Activated T-cell treated with anti-CD3 and anti-CD28 coated beads, Interleukin-2, amount 50 U/mL, for 4 hours (primary cell): Measurements from ENCODE around the gene SDF4. TPM values are rescaled to one million over a fixed set of nuclear protein-coding genes. Genes with fewer than 3 reads are reported as not detected.

Experiments
- ATAC-seq, 2 donors: fragments of 200-7000 bp; cut with Tn5 transposase; one replicate each; pipeline ENCODE4 v1.10.0; 2021
- DNase-seq: peaks from one replicate; pipeline ENCODE4 v3.0.0-alpha.2; 2020
- H3K27me3 Mint-ChIP-seq: one replicate; pipeline ENCODE4 v1.8.0; 2021; ENCODE audit warnings: low read depth, mixed read lengths
- H3K36me3 Mint-ChIP-seq: one replicate; pipeline ENCODE4 v1.8.0; 2022; ENCODE audit warnings: mixed read lengths; ENCODE audit not compliant: insufficient read depth
- H3K4me1 Mint-ChIP-seq: one replicate; pipeline ENCODE4 v1.8.0; 2021; ENCODE audit warnings: low read depth, mixed read lengths
- H3K4me3 Mint-ChIP-seq: one replicate; pipeline ENCODE4 v1.8.0; 2021; ENCODE audit warnings: mild to moderate bottlenecking, moderate library complexity, mixed read lengths
- H3K9me3 Mint-ChIP-seq: one replicate; pipeline ENCODE4 v1.8.0; 2021; ENCODE audit warnings: mixed read lengths
- total RNA-seq, 3 donors: library from RNA; stranded (reverse); gene quantifications; one replicate each; pipeline ENCODE4 v1.2.1, GENCODE V29; 2021

The SDF4 gene
- total RNA-seq, 3 donors from 2014 or later, result 191 to 242 (median 193) TPM

DNA sequence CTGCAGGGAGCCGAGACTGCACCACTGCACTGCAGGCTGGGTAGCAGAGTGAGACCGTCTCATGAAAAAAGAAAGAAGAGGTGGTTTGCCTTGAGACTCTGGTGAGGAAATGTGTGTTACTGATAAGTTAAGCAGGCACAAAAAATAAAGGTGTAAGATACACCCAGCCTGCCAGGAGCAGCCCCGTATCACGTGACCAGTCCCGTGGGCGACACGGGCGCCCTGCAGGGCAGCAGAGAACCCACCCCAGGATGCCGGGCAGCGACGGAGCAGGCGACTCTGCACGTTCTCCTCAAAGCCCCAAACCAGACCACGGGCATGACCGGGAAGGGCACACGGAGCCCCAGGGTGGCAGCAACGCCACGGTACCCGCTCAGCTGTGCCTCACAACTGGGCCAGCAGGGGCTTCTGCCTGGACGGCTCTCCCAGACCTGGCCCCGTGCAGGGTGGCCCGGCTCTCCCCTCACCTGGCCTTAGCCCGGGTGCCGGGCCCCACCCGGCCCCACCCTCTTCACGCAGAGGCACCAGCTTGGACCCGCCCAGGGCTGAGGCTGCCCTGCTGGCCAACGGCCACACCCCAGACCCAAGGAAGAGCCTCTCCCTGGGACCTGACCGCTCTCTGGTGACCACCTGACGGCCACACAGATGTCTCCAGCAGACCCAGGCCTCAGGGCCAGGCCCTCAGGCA is 9.8 kb downstream of the SDF4 start:
- no peaks in the 10 kb centered on the region for H3K27me3 Mint-ChIP-seq
- H3K4me3 Mint-ChIP-seq, result no peak overlapping the region
- peaks cover 40% of the 10 kb centered on the region for H3K36me3 Mint-ChIP-seq
- DNase-seq (no peak), ATAC-seq (no peak)
- H3K9me3 Mint-ChIP-seq, result no peaks in the 10 kb centered on the region
- peaks cover 38% of the 10 kb centered on the region for H3K4me1 Mint-ChIP-seq

GRCh38 chr1:1220197-1220596 is 11.6 kb downstream of the SDF4 start:
- Mint-ChIP-seq H3K27me3 (no peaks in the 10 kb centered on the region), H3K4me3 (no peak overlapping the region), H3K4me1 (peaks cover 44% of the 10 kb centered on the region), H3K36me3 (peaks cover 38% of the 10 kb centered on the region), H3K9me3 (no peaks in the 10 kb centered on the region)
- DNase-seq (no peak), ATAC-seq (no peak)

GRCh38 chr1:1219341-1219740 is 12.5 kb downstream of the SDF4 start:
- H3K4me3 Mint-ChIP-seq, result peak overlapping the region; percentile 42
- no peaks in the 10 kb centered on the region for H3K9me3 Mint-ChIP-seq
- peak; percentile 17 to 30 for ATAC-seq
- peaks cover 52% of the 10 kb centered on the region for H3K4me1 Mint-ChIP-seq
- peak; percentile 59 for DNase-seq
- no peaks in the 10 kb centered on the region for H3K27me3 Mint-ChIP-seq
- H3K36me3 Mint-ChIP-seq, result peaks cover 35% of the 10 kb centered on the region

GRCh38 chr1:1218524-1219200 is 13.1 kb downstream of the SDF4 start:
- no peaks in the 10 kb centered on the region for H3K27me3 Mint-ChIP-seq
- no peak for ATAC-seq
- H3K9me3 Mint-ChIP-seq, result no peaks in the 10 kb centered on the region
- H3K36me3 Mint-ChIP-seq, result peaks cover 35% of the 10 kb centered on the region
- H3K4me1 Mint-ChIP-seq, result peaks cover 55% of the 10 kb centered on the region
- H3K4me3 Mint-ChIP-seq, result no peak overlapping the region
- no peak for DNase-seq

- no peaks in the 10 kb centered on the region for H3K9me3 Mint-ChIP-seq
- peaks cover 30% of the 10 kb centered on the region for H3K36me3 Mint-ChIP-seq
- peaks cover 51% of the 10 kb centered on the region for H3K4me1 Mint-ChIP-seq
- no peaks in the 10 kb centered on the region for H3K27me3 Mint-ChIP-seq
- H3K4me3 Mint-ChIP-seq, result peak overlapping the region; percentile 47
- peak; percentile 60 for DNase-seq
- peak; percentile 4 to 11 for ATAC-seq
Observed at GRCh38 chr1:1217621-1218523, 13.9 kb downstream of the SDF4 start.

DNA sequence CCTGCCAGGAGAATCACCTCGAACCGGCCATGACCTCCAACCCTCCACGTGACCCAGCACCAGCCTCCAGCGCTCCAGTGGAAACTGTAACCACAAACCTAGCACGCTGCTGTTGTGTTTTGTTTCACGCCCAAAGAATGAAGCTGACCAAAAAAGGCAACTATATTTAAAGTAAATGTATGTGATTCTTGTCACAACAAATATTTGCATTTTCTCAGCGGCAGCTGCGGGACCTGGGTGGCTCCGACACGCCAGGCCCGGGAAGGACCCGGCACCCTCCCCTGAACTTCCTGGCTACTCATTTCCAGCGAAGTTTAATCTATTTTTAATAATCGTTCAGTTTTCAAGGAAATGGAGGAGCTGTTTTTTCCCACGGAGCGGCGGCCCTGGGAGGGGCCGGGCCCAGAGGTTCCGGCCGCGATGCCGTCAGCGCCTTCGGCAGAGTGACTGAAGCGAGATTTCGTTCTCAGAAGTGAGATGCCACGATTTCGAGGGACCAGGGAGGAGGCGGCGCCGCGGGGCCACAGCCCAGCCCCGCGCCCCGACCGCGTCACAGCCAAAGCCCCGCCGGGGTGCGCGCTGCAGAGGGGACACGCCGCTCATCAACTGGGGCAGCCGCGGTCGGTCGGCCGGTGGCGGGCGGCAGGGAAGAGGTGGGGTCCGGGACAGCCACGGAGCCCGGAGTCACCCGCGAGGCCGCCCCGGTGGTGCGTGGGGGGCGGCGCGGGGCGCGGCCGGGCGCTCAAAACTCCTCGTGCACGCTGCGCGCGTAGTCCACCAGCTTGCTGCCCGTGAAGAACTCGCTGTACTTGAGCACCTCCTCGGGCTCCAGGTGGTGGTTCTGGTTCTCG is 14.8 kb downstream of the SDF4 start:
- DNase-seq (peak; percentile 50), ATAC-seq (peak in 1 of 2 donors; percentile 14)
- Mint-ChIP-seq H3K4me3 (peak overlapping the region; percentile 82), H3K4me1 (peaks cover 51% of the 10 kb centered on the region), H3K9me3 (no peaks in the 10 kb centered on the region), H3K36me3 (peaks cover 26% of the 10 kb centered on the region), H3K27me3 (no peaks in the 10 kb centered on the region)

DNA sequence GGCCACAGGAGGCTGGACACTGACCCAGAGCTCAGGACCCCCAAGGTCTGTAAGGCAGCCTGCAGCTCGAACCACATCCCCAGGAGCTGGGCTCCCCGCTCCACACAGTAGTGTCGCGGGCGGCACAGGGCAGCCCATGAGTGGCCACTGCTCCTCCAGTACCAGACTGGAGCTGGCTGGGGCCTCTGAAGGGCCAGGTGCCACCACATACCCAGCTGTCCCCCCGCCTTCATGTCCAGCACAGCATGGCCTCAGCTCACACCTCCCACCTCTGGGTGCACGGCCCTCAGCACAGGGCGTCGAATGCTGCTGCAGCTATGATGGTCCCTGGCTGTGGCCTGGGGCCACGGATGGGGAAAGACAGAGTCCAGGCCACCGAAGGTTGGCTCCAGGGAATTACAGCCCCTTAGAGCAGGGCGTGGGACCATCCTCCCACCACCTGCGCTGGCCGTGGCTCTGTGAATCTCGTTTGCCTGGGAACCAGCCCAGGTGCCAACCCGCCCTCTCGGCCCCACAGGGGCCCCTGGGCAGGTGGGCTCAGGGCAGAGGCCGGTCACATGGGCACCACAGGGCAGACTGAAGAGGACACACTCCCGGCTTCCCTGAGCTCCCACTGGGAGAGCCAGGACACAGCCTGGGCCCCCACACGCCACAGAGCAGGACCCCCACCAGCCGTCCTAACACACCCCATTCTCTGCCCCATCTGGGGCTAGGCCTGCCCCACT is 15.8 kb downstream of the SDF4 start:
- no peaks in the 10 kb centered on the region for H3K9me3 Mint-ChIP-seq
- peaks cover 52% of the 10 kb centered on the region for H3K4me1 Mint-ChIP-seq
- no peaks in the 10 kb centered on the region for H3K27me3 Mint-ChIP-seq
- H3K4me3 Mint-ChIP-seq, result peak overlapping the region; percentile 82
- H3K36me3 Mint-ChIP-seq, result peaks cover 26% of the 10 kb centered on the region
- no peak for ATAC-seq
- no peak for DNase-seq

- ATAC-seq, result no peak
- Mint-ChIP-seq H3K36me3 (peaks cover 20% of the 10 kb centered on the region), H3K4me1 (peaks cover 49% of the 10 kb centered on the region), H3K9me3 (no peaks in the 10 kb centered on the region), H3K4me3 (peak overlapping the region; percentile 78), H3K27me3 (no peaks in the 10 kb centered on the region)
- no peak for DNase-seq
Observed at GRCh38 chr1:1215080-1215676, 16.6 kb downstream of the SDF4 start.

GRCh38 chr1:1213345-1214265 is 18.2 kb downstream of the SDF4 start, which contains the start of gene TNFRSF4:
TSS of gene TNFRSF4 (minus strand) at chr1:1214153. CDS start at chr1:1214127, 26 bp downstream.
- Mint-ChIP-seq H3K27me3 (no peaks in the 10 kb centered on the region), H3K4me3 (peak within 1 kb of the TSS; percentile 80), H3K4me1 (peaks cover 45% of the 10 kb centered on the region), H3K9me3 (no peaks in the 10 kb centered on the region), H3K36me3 (peaks cover 17% of the 10 kb centered on the region)
- DNase-seq (peak; percentile 63), ATAC-seq (peak; percentile 36 to 55)

DNA sequence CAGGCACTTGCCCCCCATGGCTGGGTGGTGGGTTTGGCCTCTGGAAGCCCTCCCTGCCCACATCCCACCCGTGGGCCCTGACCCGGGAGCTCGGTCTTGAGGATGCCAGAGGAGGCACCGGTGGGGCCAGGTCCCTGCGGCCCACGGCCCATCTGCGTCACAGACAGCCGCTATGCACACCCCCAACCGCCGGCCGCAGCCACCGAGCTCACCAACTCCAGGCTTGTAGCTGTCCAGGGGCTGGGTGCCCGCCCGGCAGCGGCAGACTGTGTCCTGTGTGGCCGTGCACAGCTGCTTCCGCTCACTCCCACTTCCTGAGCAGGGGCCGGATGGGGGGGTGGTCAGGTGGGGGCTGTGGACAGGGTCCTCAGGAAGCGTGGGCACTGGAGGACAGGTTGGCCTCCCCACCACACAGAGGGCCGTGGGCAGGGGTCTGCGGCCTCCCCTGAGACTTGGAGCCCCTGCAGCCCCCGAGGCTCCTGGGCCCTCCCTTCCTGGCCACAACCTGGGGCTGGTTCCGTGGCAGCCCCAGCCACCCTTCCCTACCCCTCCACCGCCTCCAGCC is 18.9 kb downstream of the SDF4 start:
- DNase-seq (peak; percentile 36), ATAC-seq (peak; percentile 4 to 8)
- H3K4me3 Mint-ChIP-seq, result peak overlapping the region; percentile 80
- H3K36me3 Mint-ChIP-seq, result peaks cover 11% of the 10 kb centered on the region
- H3K9me3 Mint-ChIP-seq, result no peaks in the 10 kb centered on the region
- no peaks in the 10 kb centered on the region for H3K27me3 Mint-ChIP-seq
- H3K4me1 Mint-ChIP-seq, result peaks cover 47% of the 10 kb centered on the region

DNA sequence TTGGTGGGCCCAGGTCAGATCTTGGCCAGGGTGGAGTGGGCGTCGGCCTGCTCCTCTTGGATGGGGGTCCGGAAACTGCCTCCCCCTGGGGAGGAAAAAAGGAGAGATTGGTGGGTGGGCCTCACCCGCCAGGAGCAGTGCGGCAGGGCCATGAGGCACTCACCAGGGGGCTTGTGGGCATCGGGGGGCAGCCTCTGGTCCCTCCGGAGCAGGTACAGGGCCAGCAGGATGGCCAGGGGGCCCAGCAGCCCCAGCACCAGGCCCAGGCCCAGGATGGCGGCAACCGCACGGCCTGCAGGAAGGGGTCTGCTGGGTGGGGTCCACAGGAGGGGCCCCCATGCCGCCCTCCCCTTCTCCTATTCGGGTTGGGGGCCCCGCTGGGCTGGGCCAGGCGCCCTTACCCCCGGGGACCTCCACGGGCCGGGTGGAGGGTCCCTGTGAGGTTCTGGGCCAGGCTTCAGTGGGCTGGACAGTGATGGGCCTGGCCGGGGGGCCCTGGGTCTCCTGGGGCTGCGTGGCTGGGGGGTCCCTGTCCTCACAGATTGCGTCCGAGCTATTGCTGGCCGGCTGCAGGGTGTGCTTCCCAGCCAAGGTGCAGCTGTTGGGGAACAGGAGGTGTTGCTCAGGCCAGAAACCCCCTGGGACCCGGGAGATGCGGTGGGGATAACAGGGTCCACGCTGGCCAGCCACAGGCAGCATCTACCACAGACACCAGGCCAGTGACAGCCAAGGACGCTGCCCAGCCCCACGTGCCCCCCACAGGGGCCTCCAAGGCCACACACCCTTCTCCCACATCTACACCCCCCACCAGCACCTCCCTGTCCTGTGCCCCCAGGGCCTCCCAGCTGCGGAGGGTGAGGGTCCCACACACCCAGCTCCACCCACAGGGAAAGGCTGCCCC is 20.0 kb downstream of the SDF4 start:
- Mint-ChIP-seq H3K4me3 (peak overlapping the region; percentile 78), H3K27me3 (no peaks in the 10 kb centered on the region), H3K4me1 (peaks cover 47% of the 10 kb centered on the region), H3K9me3 (no peaks in the 10 kb centered on the region), H3K36me3 (peaks cover 4% of the 10 kb centered on the region)
- ATAC-seq (no peak), DNase-seq (peak; percentile 8)
